Measurements from ENCODE around the gene CACNG7.

- no peak for TF ChIP-seq CTCF (IDR thresholded peaks at IDR 0.05; ENCODE audit: poor library complexity, severe bottlenecking)
- no peak for TF ChIP-seq RAD21 (conservative IDR thresholded peaks at IDR 0.05)
- no peak for TF ChIP-seq REST (IDR thresholded peaks at IDR 0.05; ENCODE audit: borderline replicate concordance)
These were observed 51.8 kb downstream of the CACNG7 start for GRCh38 chr19:53960886-53961285.
